NT2/D1 (cell line): ENCODE measurements around the gene ZFYVE27.

Source experiments
- SUZ12 ChIP-seq: IDR thresholded peaks from 2 replicates; pipeline ENCODE4 v1.6.1; 2011; ENCODE audit not compliant: insufficient read length, insufficient read depth; ENCODE audit errors: extremely low read depth
- YY1 ChIP-seq: IDR thresholded peaks from 2 replicates; pipeline ENCODE4 v1.6.1; 2011; ENCODE audit not compliant: insufficient read length, insufficient read depth

DNA sequence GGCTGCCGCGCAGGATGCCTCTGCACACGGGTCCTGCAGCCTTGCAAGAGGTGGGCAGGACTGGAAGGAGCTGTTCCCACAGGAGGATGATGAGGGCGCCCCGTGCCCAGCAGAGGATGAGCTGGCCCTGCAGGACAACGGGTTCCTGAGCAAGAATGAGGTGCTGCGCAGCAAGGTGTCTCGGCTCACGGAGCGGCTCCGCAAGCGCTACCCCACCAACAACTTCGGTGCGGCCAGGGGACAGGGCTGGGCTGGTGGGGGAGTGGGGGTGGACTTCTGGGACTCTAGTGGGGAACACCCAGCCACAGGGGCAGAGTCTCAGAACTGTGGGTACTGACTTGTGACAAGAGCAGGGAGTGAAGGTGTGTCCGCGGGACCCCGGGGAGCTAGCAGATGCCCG, 16.0 kb downstream of the ZFYVE27 start:
- no peak for TF ChIP-seq YY1
- no peak for TF ChIP-seq SUZ12
